Measurements from ENCODE around the gene HRH4. TPM values are rescaled to one million over a fixed set of nuclear protein-coding genes. Genes with fewer than 3 reads are reported as not detected.

The HRH4 gene
- total RNA-seq, 1 experiment from 2014 or later: 0.15 TPM

GRCh38 chr18:24459772-24460171 is 665 bp upstream of the HRH4 start:
- H3K9me3 ChIP-seq (ENCODE audit: low read depth, low read length, poor library complexity, severe bottlenecking): no peaks in the 10 kb centered on the region
- intact Hi-C loops (cut with micrococcal nuclease; ENCODE audit: unreplicated experiment): no loop called here
- no peak for DNase-seq (ENCODE audit: low spot score)
- POLR2A ChIA-PET (ENCODE audit: low non-redundant PET): interaction anchor here (0.6 kb wide), 1 partner anchor 26 kb away, joined by 5 read pairs; no protein-coding TSS in a partner anchor
- no peak overlapping the region for H3K4me3 ChIP-seq (ENCODE audit: low read depth, low read length, poor library complexity, severe bottlenecking)
- no peaks in the 10 kb centered on the region for H3K27me3 ChIP-seq (replicated peaks; ENCODE audit: insufficient read depth, low read depth, low read length, poor library complexity)
- H3K36me3 ChIP-seq (ENCODE audit: insufficient read depth, low read length, poor library complexity, severe bottlenecking): no peaks in the 10 kb centered on the region
- H3K4me1 ChIP-seq (ENCODE audit: insufficient read depth, low read length, poor library complexity, severe bottlenecking): no peaks in the 10 kb centered on the region
- TF ChIP-seq EZH2 (IDR thresholded peaks at IDR 0.05; ENCODE audit: borderline replicate concordance, low read depth, low read length, poor library complexity, severe bottlenecking) (no peak), CTCF (conservative IDR thresholded peaks at IDR 0.05; ENCODE audit: low read depth, low read length) (no peak)
- no peak overlapping the region for H3K27ac ChIP-seq (ENCODE audit: low read depth, low read length, poor library complexity, severe bottlenecking)
- CTCF ChIA-PET: no interaction called here
- no TSS peak for BruUV-seq (replicated peaks)

- H3K27ac ChIP-seq (ENCODE audit: low read depth, low read length, poor library complexity, severe bottlenecking): no peak overlapping the region
- no peaks in the 10 kb centered on the region for H3K36me3 ChIP-seq (ENCODE audit: insufficient read depth, low read length, poor library complexity, severe bottlenecking)
- ChIA-PET POLR2A (ENCODE audit: low non-redundant PET) (no interaction called here), CTCF (no interaction called here)
- intact Hi-C loops (cut with micrococcal nuclease; ENCODE audit: unreplicated experiment): no loop called here
- no peak for TF ChIP-seq EZH2 (IDR thresholded peaks at IDR 0.05; ENCODE audit: borderline replicate concordance, low read depth, low read length, poor library complexity, severe bottlenecking)
- no peak for TF ChIP-seq CTCF (conservative IDR thresholded peaks at IDR 0.05; ENCODE audit: low read depth, low read length)
- H3K4me1 ChIP-seq (ENCODE audit: insufficient read depth, low read length, poor library complexity, severe bottlenecking): no peaks in the 10 kb centered on the region
- H3K9me3 ChIP-seq (ENCODE audit: low read depth, low read length, poor library complexity, severe bottlenecking): no peaks in the 10 kb centered on the region
- BruUV-seq (replicated peaks): no TSS peak
- no peaks in the 10 kb centered on the region for H3K27me3 ChIP-seq (replicated peaks; ENCODE audit: insufficient read depth, low read depth, low read length, poor library complexity)
- DNase-seq (ENCODE audit: low spot score): no peak
- H3K4me3 ChIP-seq (ENCODE audit: low read depth, low read length, poor library complexity, severe bottlenecking): no peak overlapping the region
Measured at GRCh38 chr18:24461996-24462395, 1.6 kb downstream of the HRH4 start.

GRCh38 chr18:24462838-24463775 is 2.7 kb downstream of the HRH4 start:
- no peaks in the 10 kb centered on the region for H3K36me3 ChIP-seq (ENCODE audit: insufficient read depth, low read length, poor library complexity, severe bottlenecking)
- H3K27ac ChIP-seq (ENCODE audit: low read depth, low read length, poor library complexity, severe bottlenecking): no peak overlapping the region
- ChIA-PET CTCF (no interaction called here), POLR2A (ENCODE audit: low non-redundant PET) (no interaction called here)
- TF ChIP-seq CTCF (conservative IDR thresholded peaks at IDR 0.05; ENCODE audit: low read depth, low read length) (no peak), EZH2 (IDR thresholded peaks at IDR 0.05; ENCODE audit: borderline replicate concordance, low read depth, low read length, poor library complexity, severe bottlenecking) (no peak)
- H3K4me1 ChIP-seq (ENCODE audit: insufficient read depth, low read length, poor library complexity, severe bottlenecking): no peaks in the 10 kb centered on the region
- no peaks in the 10 kb centered on the region for H3K27me3 ChIP-seq (replicated peaks; ENCODE audit: insufficient read depth, low read depth, low read length, poor library complexity)
- no peak overlapping the region for H3K4me3 ChIP-seq (ENCODE audit: low read depth, low read length, poor library complexity, severe bottlenecking)
- no TSS peak for BruUV-seq (replicated peaks)
- no peak for DNase-seq (ENCODE audit: low spot score)
- intact Hi-C loops (cut with micrococcal nuclease; ENCODE audit: unreplicated experiment): no loop called here
- no peaks in the 10 kb centered on the region for H3K9me3 ChIP-seq (ENCODE audit: low read depth, low read length, poor library complexity, severe bottlenecking)

Measured in A673 (cell line).